ENCODE results near the gene TMCO2.
"Not testable (repeated sequence)": the region's sequence is repeated elsewhere in the genome, so short reads cannot be mapped to it uniquely, and the experiment has no call there.

Gene TMCO2

DNA sequence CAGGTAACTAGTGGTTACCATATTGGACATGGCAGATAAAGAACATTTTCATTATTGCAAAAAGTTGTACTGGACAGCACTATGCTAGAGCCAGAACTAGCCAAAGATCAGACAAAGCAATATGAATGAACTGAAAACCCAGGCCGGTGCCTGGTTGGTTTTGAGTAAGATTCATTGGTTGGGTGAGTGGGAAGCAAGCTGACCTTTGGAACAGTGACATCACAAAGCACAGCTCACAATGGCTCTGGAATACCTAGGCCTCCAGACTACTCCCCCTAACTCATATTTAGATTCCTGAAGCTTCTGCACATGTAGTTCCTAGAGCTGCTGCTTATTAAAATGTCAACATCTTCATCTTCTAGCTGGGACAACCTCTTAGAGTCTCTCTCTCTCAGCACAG lies at the start of gene TMCO2:
Gene TMCO2 (plus strand): TSS at position 283 of the 400 bp plus-strand sequence. CDS start 57 bp downstream, at position 340.
- DNase-seq, result no peak

DNA sequence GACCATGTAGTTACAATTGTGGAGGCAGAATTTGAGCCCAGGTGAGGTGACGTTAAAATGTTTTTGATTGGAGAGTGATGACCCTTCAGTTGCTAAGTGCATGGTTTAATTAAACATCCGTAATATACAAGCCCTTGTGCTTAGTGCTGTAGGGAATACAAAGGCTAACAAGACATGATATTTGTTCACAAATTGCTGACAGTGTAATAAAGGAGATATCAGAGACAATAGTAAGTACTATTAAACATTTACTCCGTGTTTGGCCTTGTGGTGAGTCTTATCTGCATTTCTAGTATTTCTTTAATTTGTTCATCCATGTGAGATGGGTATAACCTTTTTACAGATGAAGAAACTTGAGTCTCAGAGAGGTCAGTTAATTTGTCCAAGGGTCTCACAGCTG lies 48.6 kb upstream of the TMCO2 start:
- no peak for DNase-seq

DNA sequence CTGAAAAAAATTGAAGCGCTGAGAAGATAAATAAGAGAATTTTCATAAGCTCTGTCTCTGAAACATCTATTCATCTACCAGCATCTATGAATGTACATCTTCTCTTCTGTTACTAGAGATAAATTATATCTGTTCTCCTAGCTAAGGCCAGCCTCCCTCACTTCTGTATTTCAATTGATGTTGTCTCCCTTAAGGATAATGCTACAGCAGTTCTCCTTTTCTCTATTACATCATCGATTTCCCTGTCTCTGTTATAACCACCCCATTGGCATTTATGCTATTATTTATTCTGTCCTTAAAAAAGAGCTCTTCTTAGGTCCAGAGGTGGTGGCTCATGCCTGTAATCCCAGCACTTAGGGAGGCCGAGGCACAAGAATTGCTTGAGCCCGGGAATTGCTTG lies 42.9 kb upstream of the TMCO2 start:
- DNase-seq, result no peak

DNA sequence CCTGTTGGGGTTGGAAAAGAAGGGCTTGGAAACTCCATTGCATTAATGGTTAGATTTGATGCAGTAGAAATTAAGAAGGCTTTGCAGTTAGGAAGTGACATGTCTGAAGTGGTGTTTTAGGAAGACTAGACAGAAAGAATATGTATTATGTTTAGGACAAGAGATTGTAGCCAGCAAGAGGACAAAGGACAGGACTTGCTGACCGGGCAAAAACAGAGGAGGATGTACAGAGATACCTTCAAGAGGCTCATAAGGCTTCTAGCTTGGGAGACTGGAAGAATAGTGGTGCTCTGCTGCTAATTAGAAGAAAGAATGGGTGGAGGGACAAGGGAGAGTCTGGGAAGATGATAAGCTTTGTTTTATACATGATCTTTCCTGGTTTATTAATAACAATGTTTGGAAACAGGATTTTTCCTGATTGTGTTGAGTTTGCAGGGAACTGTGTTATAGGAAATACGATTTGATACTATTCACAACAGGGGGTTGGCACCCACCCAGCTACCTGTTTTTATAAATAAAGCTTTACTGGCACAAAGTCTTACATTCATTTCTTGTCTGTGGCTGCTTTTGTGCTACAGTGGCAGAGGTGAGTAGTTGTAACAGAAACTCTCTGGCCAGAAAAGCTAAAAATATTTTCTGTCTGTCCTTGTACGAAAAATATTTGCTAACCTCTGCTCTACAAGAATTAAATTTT lies 37.1 kb upstream of the TMCO2 start:
- no peak for DNase-seq

DNA sequence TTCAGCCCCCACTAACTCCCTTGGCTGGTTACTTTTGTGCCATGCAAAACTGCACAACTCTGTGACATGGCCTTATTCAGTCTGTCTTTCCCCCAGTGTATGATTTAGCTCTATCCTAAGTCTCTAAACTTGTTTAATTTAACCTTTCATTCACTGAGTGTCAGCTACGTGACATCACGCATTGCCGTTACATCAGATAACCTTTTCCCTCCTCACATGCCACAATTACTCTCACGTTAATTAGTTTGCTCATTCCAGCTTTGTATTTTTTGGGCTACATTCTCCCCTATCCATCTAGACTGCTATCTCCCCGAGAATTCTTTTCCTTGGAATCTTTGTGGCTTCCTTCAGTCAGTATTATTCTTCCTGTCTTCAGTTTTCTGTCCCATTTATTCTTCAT lies 29.4 kb upstream of the TMCO2 start:
- DNase-seq, result no peak

DNA sequence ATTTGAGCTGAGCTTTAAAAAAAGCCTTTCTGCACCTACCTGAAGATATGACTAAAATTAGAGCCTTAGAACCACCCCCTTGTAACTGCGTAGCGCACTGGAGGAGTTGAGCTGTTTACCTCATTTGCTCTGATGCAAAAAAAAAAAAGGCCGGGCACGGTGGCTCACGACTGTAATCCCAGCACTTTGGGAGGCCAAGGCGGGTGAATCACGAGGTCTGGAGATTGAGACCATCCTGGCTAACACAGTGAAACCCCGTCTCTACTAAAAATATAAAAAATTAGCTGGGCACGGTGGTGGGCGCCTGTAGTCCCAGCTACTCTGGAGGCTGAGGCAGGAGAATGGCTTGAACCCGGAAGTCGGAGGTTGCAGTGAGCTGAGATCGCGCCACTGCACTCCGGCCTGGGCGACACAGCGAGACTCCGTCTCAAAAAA lies 26.2 kb upstream of the TMCO2 start:
- not testable (repeated sequence) for DNase-seq

DNA sequence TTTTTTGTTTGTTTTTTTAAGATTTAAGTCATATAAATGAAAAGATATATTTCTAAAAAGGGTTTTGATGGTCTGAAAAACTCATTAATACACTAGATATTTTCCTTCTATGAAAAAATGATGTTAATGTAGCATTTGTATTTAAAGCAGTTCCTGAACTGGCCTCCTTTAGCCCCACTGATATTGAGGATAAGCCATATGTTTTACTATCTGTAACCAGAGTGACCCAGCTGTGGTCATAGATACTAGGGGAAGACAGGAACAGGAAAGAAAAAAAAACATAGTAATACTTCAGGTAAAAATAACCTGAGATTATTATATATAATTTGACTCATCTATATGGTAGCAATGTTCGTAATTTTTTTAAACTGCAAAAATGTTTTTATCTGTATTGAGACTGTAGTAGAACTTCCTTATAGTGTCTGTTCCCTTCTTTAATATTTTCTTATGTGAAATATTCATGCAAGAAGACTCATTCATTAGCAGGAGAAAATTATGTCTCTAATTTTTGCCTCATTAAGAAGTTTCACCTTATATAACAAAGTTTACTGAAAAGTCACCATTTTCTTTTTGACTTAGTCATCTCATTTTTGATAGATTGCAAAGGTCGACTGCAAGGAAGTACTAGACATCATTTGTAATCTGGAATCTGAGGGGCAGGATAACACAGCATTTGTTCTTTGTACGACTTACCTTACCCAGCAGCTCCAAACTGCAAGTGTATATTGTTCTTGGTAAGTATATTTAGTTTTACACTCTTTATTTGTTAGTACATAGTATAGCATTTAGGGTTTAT lies 25.6 kb upstream of the TMCO2 start:
- no peak for DNase-seq

DNA sequence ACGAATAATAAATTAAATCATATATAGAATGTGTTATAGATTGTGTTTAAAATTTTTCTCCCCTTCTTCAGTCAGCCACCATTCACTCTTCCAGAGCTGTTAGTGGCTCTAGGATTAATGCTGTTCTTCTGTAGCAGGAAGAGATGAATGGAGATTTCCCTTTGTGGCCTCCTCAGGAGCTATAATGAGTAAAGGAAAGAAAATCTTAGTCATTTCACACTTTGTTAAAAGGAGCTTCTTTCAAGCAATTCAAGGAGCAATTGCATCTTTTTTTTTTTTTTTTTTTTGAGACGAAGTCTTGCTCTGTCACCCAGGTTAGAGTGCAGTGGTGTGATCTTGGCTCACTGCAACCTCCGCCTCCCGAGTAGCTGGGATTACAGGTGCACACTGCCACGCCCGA lies 23.7 kb upstream of the TMCO2 start:
- DNase-seq, result no peak

DNA sequence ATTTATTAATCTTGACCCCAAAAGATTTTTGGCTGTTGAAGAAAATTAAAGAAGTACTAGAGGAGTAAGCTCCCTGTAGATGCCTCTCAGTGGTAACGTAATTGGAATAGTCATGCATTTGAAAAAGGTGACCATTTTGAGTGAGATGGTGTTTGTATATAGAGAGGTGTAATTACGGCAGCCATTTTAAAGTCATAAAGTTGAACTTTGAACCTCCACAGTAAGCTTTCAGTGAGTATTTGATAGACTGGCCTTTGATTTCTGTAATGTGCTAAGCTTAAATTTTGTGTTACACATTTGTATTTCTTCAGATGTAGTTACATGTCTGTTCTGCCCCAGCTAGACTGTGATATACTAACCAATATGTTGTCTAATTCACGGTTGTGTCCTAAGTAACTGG lies 21.5 kb upstream of the TMCO2 start:
- DNase-seq, result no peak

DNA sequence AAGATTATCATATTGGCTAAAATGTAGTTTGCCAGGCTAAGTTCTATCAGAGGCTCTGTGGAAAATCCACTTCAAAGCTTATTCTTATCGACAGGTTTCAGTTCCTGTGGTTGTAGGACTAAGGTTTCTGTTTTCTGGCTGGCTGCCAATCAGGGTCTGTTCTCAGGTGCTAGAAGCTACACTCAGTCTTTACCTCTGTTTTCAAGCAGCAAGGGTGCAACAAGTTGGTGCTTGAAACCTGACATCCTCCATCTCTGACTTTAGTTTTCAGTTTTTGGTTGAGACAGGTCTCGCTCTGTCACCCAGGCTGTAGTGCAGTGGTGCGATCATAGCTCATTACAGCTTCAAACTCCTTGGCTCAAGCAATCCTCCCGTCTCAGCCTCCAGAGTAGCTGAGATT lies 15.3 kb upstream of the TMCO2 start:
- DNase-seq, result no peak

DNA sequence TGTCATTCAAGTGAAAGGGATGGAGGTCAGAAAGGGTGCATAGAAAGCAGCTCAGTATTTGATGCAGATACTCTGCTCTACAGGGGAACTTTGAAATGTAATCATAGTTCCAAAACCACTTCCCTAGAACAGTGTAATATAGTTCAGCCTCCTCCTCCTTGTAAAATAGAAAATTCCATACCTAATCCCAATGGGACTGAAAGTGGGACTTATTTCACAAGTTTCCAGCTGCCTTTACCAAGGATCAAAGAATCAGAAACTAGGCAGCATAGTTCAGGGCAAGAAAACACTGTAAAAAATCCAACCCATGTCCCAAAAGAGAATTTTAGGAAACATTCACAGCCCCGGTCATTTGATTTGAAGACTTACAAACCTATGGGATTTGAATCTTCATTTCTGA lies 8.1 kb upstream of the TMCO2 start:
- DNase-seq, result no peak

DNA sequence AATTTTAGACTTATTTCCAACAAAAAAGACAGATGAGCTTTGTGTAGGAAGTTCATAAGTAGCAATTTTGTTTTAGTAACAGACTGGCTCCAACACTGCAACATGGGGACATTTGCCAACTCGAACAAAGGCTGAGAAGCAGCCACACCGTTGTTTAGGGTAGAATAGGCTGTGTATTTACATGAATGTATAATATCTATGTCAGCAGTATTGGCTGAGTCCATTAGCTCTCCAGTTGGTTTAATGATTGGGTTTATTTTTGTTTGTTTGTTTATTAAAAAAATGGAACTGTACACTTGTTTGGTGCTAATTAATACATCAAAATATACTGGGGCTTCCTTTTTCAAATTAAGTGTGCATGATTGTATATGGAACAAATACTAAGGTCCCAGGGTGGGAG lies 7.3 kb upstream of the TMCO2 start:
- no peak for DNase-seq

DNA sequence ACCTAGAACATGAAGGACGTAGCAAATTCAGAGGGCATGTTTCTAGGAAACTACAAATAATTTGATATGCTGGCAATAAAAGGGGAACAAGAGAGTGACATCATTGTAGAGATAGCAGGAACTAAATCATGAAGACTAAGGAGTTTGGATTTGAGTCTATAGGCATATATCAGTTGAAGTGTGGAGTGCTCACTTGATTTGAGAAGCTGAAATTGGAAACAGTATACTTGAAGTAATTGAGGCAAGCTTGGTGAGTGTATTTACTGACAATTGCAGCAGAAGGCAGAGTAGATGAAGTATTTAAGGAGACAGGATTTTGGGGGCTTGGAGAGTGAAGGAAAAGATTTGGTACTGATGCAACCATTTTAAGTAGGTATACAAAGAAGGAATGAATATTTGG lies 6.4 kb upstream of the TMCO2 start:
- DNase-seq, result no peak

DNA sequence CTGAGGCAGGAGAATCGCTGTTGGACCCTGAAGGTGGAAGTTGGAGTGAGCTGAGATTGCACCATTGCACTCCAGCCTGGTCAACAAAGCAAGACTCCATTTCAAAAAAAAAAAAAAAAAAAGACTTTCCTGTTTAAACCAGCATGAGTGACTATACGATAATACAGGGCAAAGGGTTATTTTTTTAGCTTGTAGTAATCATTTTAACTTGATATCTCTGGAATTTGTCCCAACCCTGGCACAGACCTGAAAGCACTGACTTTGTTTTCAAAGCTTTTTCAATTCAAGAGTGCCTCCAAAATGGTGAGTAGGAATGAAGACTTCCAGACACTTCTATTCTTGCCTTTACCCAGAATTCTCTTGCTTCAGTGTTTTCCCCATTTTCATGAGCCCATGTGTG lies 4.4 kb upstream of the TMCO2 start:
- no peak for DNase-seq

DNA sequence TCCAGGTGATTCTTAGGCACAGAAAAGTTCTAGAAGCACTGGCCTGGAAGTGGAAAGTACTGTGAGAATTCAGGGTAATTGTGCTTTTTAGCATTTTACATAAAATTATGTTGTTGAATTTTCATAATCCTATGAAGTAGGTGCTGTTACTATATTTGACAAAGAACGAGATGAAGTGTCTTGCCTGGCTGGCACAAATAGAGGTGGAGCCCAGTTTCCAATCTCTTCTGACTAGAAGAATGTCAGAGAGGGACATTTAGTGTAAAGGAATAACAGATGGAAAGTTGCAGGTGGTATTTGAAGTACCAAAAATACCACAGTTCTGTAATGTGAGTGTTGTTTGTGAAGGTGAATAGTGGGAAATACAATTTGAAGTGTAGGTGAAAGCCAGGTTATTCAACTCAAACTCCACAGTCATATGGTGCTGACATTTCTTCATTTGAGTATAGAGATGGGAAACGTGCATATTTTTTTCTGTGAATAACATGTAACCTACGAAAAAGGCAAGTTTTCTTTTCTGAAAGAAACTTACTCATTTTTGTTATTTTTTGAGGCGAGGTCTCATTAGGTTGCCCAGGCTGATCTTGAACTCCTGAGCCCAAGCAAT lies 3.5 kb upstream of the TMCO2 start:
- no peak for DNase-seq

DNA sequence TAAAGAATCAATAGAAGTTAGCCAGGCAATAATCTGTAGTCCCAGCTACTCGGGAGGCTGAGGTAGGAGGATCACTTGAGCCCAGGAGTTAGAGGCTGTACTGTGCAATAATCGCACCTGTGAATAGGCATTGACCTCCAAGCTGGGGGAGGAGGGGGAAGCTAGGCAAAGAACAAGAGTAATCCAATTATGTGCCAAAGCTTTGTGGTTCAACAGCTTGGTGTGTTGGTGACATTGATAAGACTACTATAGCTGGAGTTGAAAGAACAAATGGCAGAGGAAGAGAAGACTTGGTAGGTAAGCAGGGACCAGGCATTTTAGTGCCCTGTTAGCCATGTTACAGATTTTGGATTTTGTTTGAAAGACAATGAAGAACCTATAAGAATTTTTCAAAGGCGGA lies 2.1 kb upstream of the TMCO2 start:
- DNase-seq, result no peak

DNA sequence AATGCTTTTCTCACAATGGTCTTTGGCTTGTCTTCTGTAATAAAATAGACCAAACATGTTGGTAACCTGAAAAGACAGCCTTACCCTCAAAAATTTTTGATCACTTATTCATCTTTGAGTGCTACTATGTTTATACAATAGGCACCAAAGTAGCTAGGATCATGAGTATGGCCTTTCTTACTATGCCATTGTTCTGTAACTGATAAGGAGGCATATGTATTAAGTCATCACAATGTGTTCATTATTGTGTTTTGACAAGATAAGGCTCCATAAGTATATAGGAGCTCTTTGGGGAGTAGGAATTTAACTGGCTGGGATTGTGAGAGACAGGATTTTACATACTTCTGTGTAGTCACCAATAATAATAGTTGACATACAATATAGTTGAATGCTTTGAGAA lies 675 bp downstream of the TMCO2 start:
- DNase-seq, result no peak

DNA sequence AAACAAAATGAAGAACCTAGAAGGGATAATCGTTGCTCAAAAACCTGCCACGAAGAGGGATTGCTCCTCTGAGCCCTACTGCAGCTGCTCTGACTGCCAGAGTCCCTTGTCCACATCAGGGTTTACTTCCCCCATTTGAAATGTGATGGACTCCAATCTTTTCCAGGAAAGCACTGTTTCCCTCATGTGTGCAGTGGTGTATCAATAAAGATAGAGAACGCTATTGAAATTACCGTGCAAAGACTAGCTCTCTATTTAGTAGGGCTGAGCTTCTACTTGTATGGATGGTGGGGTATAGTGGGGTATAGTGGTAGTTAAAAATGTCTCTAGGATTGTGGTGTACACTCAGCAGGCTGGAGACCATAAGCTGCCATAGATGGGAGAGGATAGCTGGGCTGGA lies 3.7 kb downstream of the TMCO2 start:
- no peak for DNase-seq

DNA sequence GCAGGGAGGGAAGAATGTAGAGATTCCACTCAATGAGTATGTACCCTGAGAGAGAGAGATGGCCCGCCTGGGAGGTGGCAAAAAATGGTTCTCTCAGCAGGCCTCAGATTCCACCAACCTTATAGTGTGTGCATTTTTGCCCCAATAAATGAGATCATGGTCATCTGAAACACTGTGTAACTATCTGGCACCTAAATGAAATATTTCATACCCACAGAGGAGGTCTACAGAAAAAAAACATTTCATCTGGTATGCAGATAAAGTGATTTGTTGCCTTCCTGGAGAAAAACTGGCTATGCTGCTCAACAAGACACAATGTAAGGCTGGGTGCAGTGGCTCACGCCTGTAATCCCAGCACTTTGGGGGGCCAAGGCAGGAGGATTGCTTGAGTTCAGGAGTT lies 4.9 kb downstream of the TMCO2 start:
- DNase-seq, result no peak

DNA sequence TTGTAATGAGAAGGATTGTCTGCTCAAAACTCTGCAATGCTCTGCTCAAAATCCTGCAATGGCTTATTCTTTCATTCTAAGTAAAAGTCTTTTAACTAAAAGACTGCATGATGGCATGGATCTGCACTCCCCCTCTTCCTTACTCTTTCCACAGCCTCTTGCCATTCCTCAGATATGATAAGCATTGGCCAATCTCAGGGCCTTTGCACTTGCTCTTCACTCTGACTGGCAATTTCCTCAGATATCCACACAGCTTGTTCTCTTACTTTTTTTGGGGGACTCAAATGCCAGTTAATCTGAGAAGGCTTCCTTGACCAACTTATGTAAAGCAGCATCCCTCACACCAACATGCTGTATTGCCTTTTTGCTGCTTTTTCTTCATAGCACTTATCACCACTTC lies 7.5 kb downstream of the TMCO2 start:
- no peak for DNase-seq

DNA sequence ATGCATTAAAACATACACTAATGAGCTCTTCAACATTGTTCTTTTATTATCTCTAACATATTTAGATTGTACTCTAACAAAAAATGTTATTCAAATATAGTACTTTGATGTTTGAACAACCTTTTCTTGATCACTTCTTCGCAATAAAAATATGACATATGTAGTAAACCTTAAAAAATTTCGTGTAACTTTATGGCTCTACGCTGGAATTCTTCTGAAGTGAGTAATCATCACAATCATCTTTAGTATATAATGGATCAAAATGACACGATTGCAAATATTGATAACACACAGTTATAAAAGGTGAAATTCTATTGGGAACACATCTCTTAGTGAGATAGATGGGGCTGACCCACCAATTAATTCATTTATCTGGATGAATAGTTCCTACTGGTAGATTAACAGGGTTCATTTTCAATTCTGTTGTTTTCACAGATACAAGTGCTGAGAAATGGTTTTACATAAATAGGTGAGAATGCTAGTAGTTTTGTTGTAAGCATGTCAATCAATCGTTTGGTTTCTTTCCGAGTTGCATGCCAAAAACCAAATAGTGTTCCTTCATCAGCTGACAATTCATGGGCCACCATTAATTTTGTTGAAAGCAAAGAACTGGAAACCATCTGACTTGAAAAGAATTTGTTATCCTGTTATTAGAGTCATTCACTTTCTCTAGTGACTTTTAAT lies 8.8 kb downstream of the TMCO2 start:
- DNase-seq, result no peak

DNA sequence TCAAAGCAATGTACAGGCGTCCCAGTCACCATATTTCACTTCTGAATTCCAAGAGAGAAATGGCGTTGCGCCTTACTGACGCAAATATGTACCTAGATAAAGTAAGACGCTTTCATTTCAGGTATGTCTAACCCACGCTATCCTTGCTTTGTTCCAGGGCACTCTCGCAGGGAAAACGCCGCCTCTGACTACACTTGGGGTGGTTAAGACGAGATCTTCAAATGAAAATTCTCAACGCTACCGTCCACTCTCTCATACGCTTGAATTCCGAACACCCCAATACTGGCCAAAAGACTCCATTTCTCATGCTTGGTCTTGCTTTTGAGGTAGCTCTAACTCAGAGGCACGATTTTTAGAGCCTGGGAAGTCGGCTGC lies 9.6 kb downstream of the TMCO2 start:
- peak in 1 of 2 experiments; percentile 35 for DNase-seq

DNA sequence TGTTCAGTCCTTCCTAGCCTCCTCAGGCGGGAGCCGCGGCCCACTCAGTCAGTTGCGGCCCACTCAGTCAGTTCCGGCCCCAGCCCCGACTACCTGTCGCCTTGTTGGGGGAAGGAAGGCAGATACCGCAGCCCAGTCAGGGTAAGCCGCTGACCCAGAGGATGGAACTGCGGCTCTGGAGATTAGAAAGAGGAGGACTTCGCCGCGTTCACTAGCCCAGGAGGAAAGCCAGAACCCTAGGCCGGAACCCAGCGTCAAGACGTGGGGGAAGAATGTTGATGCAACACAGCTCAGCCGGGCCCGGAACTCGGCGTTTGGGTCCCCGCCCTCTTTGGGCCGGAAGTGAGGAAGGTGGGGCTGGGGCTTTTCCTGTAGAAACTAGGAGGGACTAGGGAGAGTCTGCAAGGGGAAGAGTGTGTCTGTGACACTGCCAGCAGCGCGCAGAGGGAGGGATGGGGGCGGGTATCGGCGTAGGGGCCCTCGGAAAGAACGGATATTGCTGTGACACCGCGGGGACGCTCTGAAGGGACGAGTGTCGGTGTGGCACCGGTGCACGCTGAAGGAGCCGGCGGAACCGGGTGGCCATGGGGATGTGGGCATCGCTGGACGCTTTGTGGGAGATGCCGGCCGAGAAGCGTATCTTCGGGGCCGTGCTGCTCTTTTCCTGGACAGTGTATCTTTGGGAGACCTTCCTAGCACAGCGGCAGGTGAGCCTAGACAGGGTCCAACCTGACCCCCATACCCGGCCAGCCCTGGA lies 10.1 kb downstream of the TMCO2 start, which contains the start of gene ZMPSTE24:
Gene ZMPSTE24 (plus strand): TSS at position 549 of the 757 bp plus-strand sequence. CDS start 36 bp downstream, at position 585.
- DNase-seq, result peak; percentile 96 to 98
